Spleen (tissue), 7 donors: ENCODE results near the gene CCDC86.

Experiments used
- CTCF ChIP-seq, 11 experiments: fragments of 200-600 bp in 7 of 11; fragments of 450-650 bp in 4 of 11; sonication (generic) in 4 of 11; IDR thresholded peaks in 8 of 11; conservative IDR thresholded peaks in 3 of 11; 1 replicate in 7 of 11; 2 replicates in 4 of 11; pipeline versions ENCODE4 v1.4.0 to v1.8.0; 2016 to 2021; ENCODE audit warnings: antibody characterized with exemption in 11 of 11, inconsistent platforms in 4 of 11, mild to moderate bottlenecking in 1 of 11
- POLR2A ChIP-seq, 3 donors: fragments of 450-650 bp; IDR thresholded peaks; one replicate each; pipeline ENCODE4 v1.5.1; 2017; ENCODE audit warnings: antibody characterized with exemption in 3 of 3, mild to moderate bottlenecking in 1 of 3
- POLR2AphosphoS5 ChIP-seq, 3 donors: sonication (generic); formaldehyde crosslinking; IDR thresholded peaks; one replicate each; pipeline ENCODE4 v1.5.1; 2017; ENCODE audit warnings: antibody characterized with exemption in 3 of 3
- donor health status: DM: no; HTN: no; CAD: no; lungs with moderate emphysema.
- donor health status: DM: no; HTN: no; CAD: no.
- donor health status: DM: no; HTN: no; CAD: no.

DNA sequence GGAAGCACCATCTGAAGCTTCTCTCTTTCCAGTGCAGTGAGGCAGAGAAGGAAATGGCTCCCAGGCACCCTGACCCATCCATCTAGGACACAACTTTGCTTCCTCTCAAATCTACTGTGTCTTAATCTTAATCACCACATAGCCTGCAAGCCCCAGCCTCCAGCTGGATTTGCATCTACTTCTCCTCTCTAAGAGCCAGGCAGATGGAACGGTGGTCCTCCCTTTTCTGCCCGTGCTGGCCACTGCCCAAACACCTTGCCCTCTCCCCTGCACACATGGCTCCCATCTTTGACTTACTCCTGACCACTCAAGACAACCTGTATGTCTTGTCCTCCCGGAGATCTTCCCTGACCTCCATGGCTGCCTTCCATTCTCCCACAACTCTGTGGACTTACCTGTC, 49.4 kb upstream of the CCDC86 start:
- TF ChIP-seq CTCF (IDR thresholded peaks at IDR 0.05 in 8 of 11, conservative IDR thresholded peaks at IDR 0.05 in 3 of 11) (no peak), POLR2A (IDR thresholded peaks at IDR 0.05) (no peak), POLR2AphosphoS5 (IDR thresholded peaks at IDR 0.05) (no peak)
